Glomerular endothelial cell (primary cell): ENCODE measurements around the gene LRRC9. TPM values are rescaled to one million over a fixed set of nuclear protein-coding genes. Genes with fewer than 3 reads are reported as not detected.
"Not testable (repeated sequence)": the region's sequence is repeated elsewhere in the genome, so short reads cannot be mapped to it uniquely, and the experiment has no call there.

Experiments
- DNase-seq: peaks from one replicate; pipeline ENCODE4 v3.0.0-alpha.2; 2011; ENCODE audit warnings: low read depth, low spot score; ENCODE audit errors: extremely low read depth
- total RNA-seq: library from RNA; depleted of rRNA; stranded (reverse); fragments of >200 nt; gene quantifications from 2 replicates; pipeline ENCODE4 v1.2.3, GENCODE V29; 2015

LRRC9 gene
- not detected in 2 replicates for total RNA-seq

GRCh38 chr14:59919570-59920377 lies at the start of gene LRRC9:
TSS of gene LRRC9 (plus strand) at chr14:59920144.
- no peak for DNase-seq

GRCh38 chr14:59870277-59871165 lies 49.4 kb upstream of the LRRC9 start, which contains the start of gene RTN1:
TSS of gene RTN1 (minus strand) at chr14:59870776. CDS start at chr14:59870630, 146 bp downstream.
- DNase-seq, result no peak

- no peak for DNase-seq
Observed at GRCh38 chr14:59871166-59871495, 48.8 kb upstream of the LRRC9 start.

GRCh38 chr14:59882957-59883356 lies 37.0 kb upstream of the LRRC9 start:
- no peak for DNase-seq

GRCh38 chr14:59890676-59891075 lies 29.3 kb upstream of the LRRC9 start:
- DNase-seq, result no peak

- DNase-seq, result no peak
Observed at GRCh38 chr14:59895721-59896120, 24.2 kb upstream of the LRRC9 start.

GRCh38 chr14:59897757-59898383 lies 22.1 kb upstream of the LRRC9 start:
- DNase-seq, result no peak

GRCh38 chr14:59900556-59900955 lies 19.4 kb upstream of the LRRC9 start:
- DNase-seq, result no peak

- DNase-seq, result no peak
Observed at GRCh38 chr14:59904184-59904583, 15.8 kb upstream of the LRRC9 start.

GRCh38 chr14:59905188-59905587 lies 14.8 kb upstream of the LRRC9 start:
- no peak for DNase-seq

- DNase-seq, result no peak
Observed at GRCh38 chr14:59912443-59912842, 7.5 kb upstream of the LRRC9 start.

- no peak for DNase-seq
Observed at GRCh38 chr14:59913187-59913586, 6.8 kb upstream of the LRRC9 start.

GRCh38 chr14:59918824-59919569 lies 947 bp upstream of the LRRC9 start:
- no peak for DNase-seq

- no peak for DNase-seq
Observed at GRCh38 chr14:59920378-59920683, 387 bp downstream of the LRRC9 start.

GRCh38 chr14:59925797-59926196 lies 5.9 kb downstream of the LRRC9 start:
- DNase-seq, result no peak

- DNase-seq, result no peak
Observed at GRCh38 chr14:59926534-59926933, 6.6 kb downstream of the LRRC9 start.

GRCh38 chr14:59931237-59931636 lies 11.3 kb downstream of the LRRC9 start:
- DNase-seq, result no peak

- no peak for DNase-seq
Observed at GRCh38 chr14:59936145-59936544, 16.2 kb downstream of the LRRC9 start.

GRCh38 chr14:59939828-59940227 lies 19.9 kb downstream of the LRRC9 start:
- no peak for DNase-seq

GRCh38 chr14:59942296-59942862 lies 22.4 kb downstream of the LRRC9 start:
- not testable (repeated sequence) for DNase-seq
